Stomach (tissue), 9 donors: ENCODE results near the gene LIMS2. TPM values are rescaled to one million over a fixed set of nuclear protein-coding genes. Genes with fewer than 3 reads are reported as not detected.
A peak's percentile ranks its signal among the peaks of the same experiment; 100 is the strongest.

Experiments
- DNase-seq, 2 donors: peaks; one replicate each; pipeline versions ENCODE4 v3.0.0 to v3.0.0-alpha.2; 2013 to 2019
- H3K27ac ChIP-seq, 5 donors: fragments of 200-600 bp in 4 of 5; sonication (generic) in 4 of 5; one replicate each; pipeline ENCODE4 v1.5.1; 2013 to 2019; ENCODE audit warnings: mild to moderate bottlenecking in 1 of 5, moderate library complexity in 1 of 5
- H3K27me3 ChIP-seq, 3 donors: fragments of 200-600 bp; sonication (generic); one replicate each; pipeline ENCODE4 v1.5.1; 2017 to 2019; ENCODE audit warnings: mixed run types in 1 of 3
- H3K36me3 ChIP-seq, 4 donors: fragments of 200-600 bp; sonication (generic); 1 replicate in 3 of 4; 2 replicates in 1 of 4; pipeline ENCODE4 v1.5.1; 2016 to 2019
- H3K4me1 ChIP-seq, 4 donors: fragments of 200-600 bp; sonication (generic); one replicate each; pipeline ENCODE4 v1.5.1; 2016 to 2019
- H3K4me3 ChIP-seq, 4 donors: fragments of 200-600 bp; sonication (generic) in 3 of 4; one replicate each; pipeline ENCODE4 v1.5.1; 2016 to 2019; ENCODE audit warnings: mild to moderate bottlenecking in 1 of 4
- H3K9me3 ChIP-seq, 4 donors: fragments of 200-600 bp; sonication (generic); one replicate each; pipeline ENCODE4 v1.5.1; 2016 to 2019
- CTCF ChIP-seq, 7 experiments: fragments of 450-650 bp in 4 of 7; fragments of 200-600 bp in 3 of 7; sonication (generic) in 3 of 7; IDR thresholded peaks; one replicate each; pipeline ENCODE4 v1.5.1; 2016 to 2019; ENCODE audit warnings: antibody characterized with exemption in 7 of 7, control low read depth in 2 of 7, mild to moderate bottlenecking in 1 of 7
- EP300 ChIP-seq: sonication (generic); formaldehyde crosslinking; IDR thresholded peaks from one replicate; pipeline ENCODE4 v1.6.1; 2017; ENCODE audit warnings: antibody characterized with exemption
- POLR2A ChIP-seq, 4 donors: fragments of 450-650 bp; IDR thresholded peaks; one replicate each; pipeline ENCODE4 v1.6.1; 2016; ENCODE audit warnings: antibody characterized with exemption in 4 of 4, control low read depth in 2 of 4, mild to moderate bottlenecking in 1 of 4, moderate library complexity in 1 of 4
- POLR2AphosphoS5 ChIP-seq, 3 donors: sonication (generic); formaldehyde crosslinking; IDR thresholded peaks; one replicate each; pipeline ENCODE4 v1.6.1; 2016; ENCODE audit warnings: antibody characterized with exemption in 3 of 3
- WGBS, 5 donors: extraction: QIAGEN DNeasy Blood & Tissue Kit in 3 of 5; methylation state at CpG; one replicate each; pipeline versions ENCODE4 v1.1.5 to v1.1.7; 2013 to 2018; 5-methylcytosine and 5-hydroxymethylcytosine counted together
- intact Hi-C: fragments of 100-400 bp; cut with DNase I; formaldehyde crosslinking; loops from one replicate; pipeline ENCODE4 v1.15.1; 2023; ENCODE audit warnings: low total_unique reads
- polyA plus RNA-seq, 3 donors: library from polyadenylated mRNA; stranded (reverse); fragments of 200-250 nt; gene quantifications; one replicate each; pipeline ENCODE4 v1.2.3, GENCODE V29; 2013
- total RNA-seq, 5 donors: library from RNA; depleted of rRNA; stranded (reverse); fragments of >200 nt; gene quantifications; one replicate each; pipeline versions ENCODE4 v1.1.0 to v1.2.3, GENCODE V29; 2014 to 2016
- donor health status: healthy with polysubstance abuse.
- donor health status: Bipolar disorder and iron deficiency.
- donor health status: healthy.

LIMS2 gene
- total and polyA plus RNA-seq, 8 donors = 30.3 to 94.1 (median 59.5) TPM

- WGBS, 5 donors = 70 to 85% (median 79%) methylated on average over 7 of the region's 7 CpGs
- Histone ChIP-seq H3K9me3 (no peaks in the 10 kb centered on the region), H3K27me3 (peaks cover 0 to 45% (median 10%) of the 10 kb centered on the region in 3 donors), H3K27ac (peak overlapping the region in 3 of 5 donors; percentile 20 to 94 (median 28)), H3K36me3 (no peaks in the 10 kb centered on the region), H3K4me3 (no peak overlapping the region), H3K4me1 (peaks cover 4 to 62% (median 29%) of the 10 kb centered on the region in 4 donors)
- no peak for DNase-seq
- intact Hi-C loops = no loop called here
- TF ChIP-seq EP300 (no peak), CTCF (IDR thresholded peaks at IDR 0.05) (no peak), POLR2AphosphoS5 (IDR thresholded peaks at IDR 0.05) (no peak), POLR2A (IDR thresholded peaks at IDR 0.05) (no peak)
Observed at GRCh38 chr2:127669056-127669455, 6.3 kb downstream of the LIMS2 start.

GRCh38 chr2:127665267-127665893 lies 9.9 kb downstream of the LIMS2 start:
- peaks cover 19 to 73% (median 47%) of the 10 kb centered on the region in 4 donors for H3K4me1 ChIP-seq
- H3K9me3 ChIP-seq = no peaks in the 10 kb centered on the region
- H3K27me3 ChIP-seq = peaks cover 0 to 36% (median 14%) of the 10 kb centered on the region in 3 donors
- no peak overlapping the region for H3K4me3 ChIP-seq
- TF ChIP-seq POLR2A (IDR thresholded peaks at IDR 0.05) (no peak), POLR2AphosphoS5 (IDR thresholded peaks at IDR 0.05) (no peak), CTCF (IDR thresholded peaks at IDR 0.05) (no peak), EP300 (no peak)
- no peak for DNase-seq
- peak overlapping the region in 4 of 5 donors; percentile 72 to 84 (median 76) for H3K27ac ChIP-seq
- H3K36me3 ChIP-seq = no peaks in the 10 kb centered on the region
- 81 to 91% (median 84%) methylated on average over 8 of the region's 8 CpGs for WGBS, 5 donors
- intact Hi-C loops = no loop called here

- no peaks in the 10 kb centered on the region for H3K36me3 ChIP-seq
- DNase-seq = no peak
- no peaks in the 10 kb centered on the region for H3K9me3 ChIP-seq
- TF ChIP-seq POLR2A (IDR thresholded peaks at IDR 0.05) (no peak), EP300 (no peak), POLR2AphosphoS5 (IDR thresholded peaks at IDR 0.05) (no peak), CTCF (IDR thresholded peaks at IDR 0.05) (no peak)
- H3K27ac ChIP-seq = peak overlapping the region; percentile 35 to 84 (median 76)
- H3K4me1 ChIP-seq = peaks cover 19 to 74% (median 47%) of the 10 kb centered on the region in 4 donors
- intact Hi-C loops = no loop called here
- WGBS, 5 donors = 69 to 95% (median 87%) methylated on average over 6 of the region's 6 CpGs
- H3K27me3 ChIP-seq = peaks cover 0 to 36% (median 14%) of the 10 kb centered on the region in 3 donors
- peak overlapping the region; percentile 36 to 43 (median 40) for H3K4me3 ChIP-seq
Observed at GRCh38 chr2:127664895-127665225, 10.5 kb downstream of the LIMS2 start.

- peak overlapping the region; percentile 35 to 84 (median 76) for H3K27ac ChIP-seq
- no peaks in the 10 kb centered on the region for H3K36me3 ChIP-seq
- WGBS, 5 donors = 10 to 20% (median 14%) methylated on average over 26 to 69 of the region's 69 CpGs
- intact Hi-C loops = no loop called here
- peak overlapping the region; percentile 36 to 43 (median 40) for H3K4me3 ChIP-seq
- H3K4me1 ChIP-seq = peaks cover 19 to 78% (median 50%) of the 10 kb centered on the region in 4 donors
- H3K9me3 ChIP-seq = no peaks in the 10 kb centered on the region
- TF ChIP-seq EP300 = no peak
- no peak for TF ChIP-seq CTCF (IDR thresholded peaks at IDR 0.05)
- no peak for TF ChIP-seq POLR2AphosphoS5 (IDR thresholded peaks at IDR 0.05)
- no peak for TF ChIP-seq POLR2A (IDR thresholded peaks at IDR 0.05)
- DNase-seq = peak in 1 of 2 donors; percentile 49
- H3K27me3 ChIP-seq = peaks cover 0 to 36% (median 14%) of the 10 kb centered on the region in 3 donors
Observed at GRCh38 chr2:127664065-127664894, 11.1 kb downstream of the LIMS2 start.
